Endothelial cell (in vitro differentiated cells): Measurements from ENCODE around the gene SEC31A. TPM values are rescaled to one million over a fixed set of nuclear protein-coding genes. Genes with fewer than 3 reads are reported as not detected.

Source experiments
- DNase-seq: peaks from one replicate; pipeline ENCODE4 v3.0.0; 2021; ENCODE audit warnings: low spot score
- H3K27ac Mint-ChIP-seq: one replicate; pipeline ENCODE4 v1.8.0; 2021; ENCODE audit warnings: mixed read lengths, inconsistent platforms; ENCODE audit not compliant: unreplicated experiment
- H3K27me3 Mint-ChIP-seq: one replicate; pipeline ENCODE4 v1.8.0; 2021; ENCODE audit warnings: mild to moderate bottlenecking, moderate library complexity, mixed read lengths, inconsistent platforms; ENCODE audit not compliant: unreplicated experiment
- H3K36me3 Mint-ChIP-seq: one replicate; pipeline ENCODE4 v1.8.0; 2021; ENCODE audit warnings: mild to moderate bottlenecking, low read depth, mixed read lengths, inconsistent platforms; ENCODE audit not compliant: unreplicated experiment
- H3K4me1 Mint-ChIP-seq: one replicate; pipeline ENCODE4 v1.8.0; 2021; ENCODE audit warnings: mild to moderate bottlenecking, mixed read lengths, inconsistent platforms; ENCODE audit not compliant: unreplicated experiment
- H3K4me3 Mint-ChIP-seq: one replicate; pipeline ENCODE4 v1.8.0; 2021; ENCODE audit warnings: mild to moderate bottlenecking, mixed read lengths, inconsistent platforms; ENCODE audit not compliant: unreplicated experiment
- H3K9me3 Mint-ChIP-seq: one replicate; pipeline ENCODE4 v1.8.0; 2021; ENCODE audit warnings: mixed read lengths, inconsistent platforms; ENCODE audit not compliant: unreplicated experiment
- CTCF ChIP-seq: fragments of 200-600 bp; sonication (generic); IDR thresholded peaks from one replicate; pipeline ENCODE4 v1.5.0; 2021; ENCODE audit warnings: antibody characterized with exemption; ENCODE audit not compliant: unreplicated experiment
- total RNA-seq: library from RNA; stranded (reverse); fragmentation: NEBNext Ultra II Directional; extraction: Animal tissue kit (Norgen Biotek cat#: 25700); gene quantifications from one replicate; pipeline ENCODE4 v1.2.1, GENCODE V29; 2021; ENCODE audit not compliant: unreplicated experiment

The SEC31A gene
- total RNA-seq, 1 donor from 2014 or later = 172 TPM

GRCh38 chr4:82851318-82851717 lies 39.6 kb downstream of the SEC31A start:
- Mint-ChIP-seq H3K4me3 (no peak overlapping the region), H3K9me3 (no peaks in the 10 kb centered on the region), H3K4me1 (no peaks in the 10 kb centered on the region), H3K27ac (no peak overlapping the region), H3K36me3 (peaks cover 42% of the 10 kb centered on the region), H3K27me3 (peaks cover 2% of the 10 kb centered on the region)
- no peak for TF ChIP-seq CTCF
- no peak for DNase-seq

- DNase-seq = no peak
- Mint-ChIP-seq H3K27me3 (peaks cover 2% of the 10 kb centered on the region), H3K4me3 (no peak overlapping the region), H3K9me3 (no peaks in the 10 kb centered on the region), H3K27ac (no peak overlapping the region), H3K36me3 (peaks cover 39% of the 10 kb centered on the region), H3K4me1 (no peaks in the 10 kb centered on the region)
- TF ChIP-seq CTCF = no peak
Observed at GRCh38 chr4:82850684-82851083, 40.3 kb downstream of the SEC31A start.

- no peaks in the 10 kb centered on the region for H3K4me1 Mint-ChIP-seq
- H3K4me3 Mint-ChIP-seq = peak overlapping the region; percentile 15
- H3K27ac Mint-ChIP-seq = no peak overlapping the region
- no peak for TF ChIP-seq CTCF
- DNase-seq = no peak
- peaks cover 36% of the 10 kb centered on the region for H3K36me3 Mint-ChIP-seq
- H3K27me3 Mint-ChIP-seq = no peaks in the 10 kb centered on the region
- H3K9me3 Mint-ChIP-seq = no peaks in the 10 kb centered on the region
Observed at GRCh38 chr4:82848706-82849105, 42.2 kb downstream of the SEC31A start.

GRCh38 chr4:82842593-82842992 lies 48.4 kb downstream of the SEC31A start:
- Mint-ChIP-seq H3K4me3 (no peak overlapping the region), H3K4me1 (no peaks in the 10 kb centered on the region), H3K9me3 (no peaks in the 10 kb centered on the region), H3K27me3 (no peaks in the 10 kb centered on the region), H3K36me3 (peaks cover 22% of the 10 kb centered on the region), H3K27ac (no peak overlapping the region)
- TF ChIP-seq CTCF = no peak
- DNase-seq = no peak

- Mint-ChIP-seq H3K4me1 (no peaks in the 10 kb centered on the region), H3K9me3 (no peaks in the 10 kb centered on the region), H3K36me3 (peaks cover 25% of the 10 kb centered on the region), H3K27ac (no peak overlapping the region), H3K27me3 (no peaks in the 10 kb centered on the region), H3K4me3 (no peak overlapping the region)
- TF ChIP-seq CTCF = no peak
- no peak for DNase-seq
Observed at GRCh38 chr4:82839624-82840023, 51.3 kb downstream of the SEC31A start.
